ENCODE measurements around the gene ATP1A2.

Gene ATP1A2

GRCh38 chr1:160115545-160116282, at the start of gene ATP1A2:
TSS of gene ATP1A2 (plus strand) at chr1:160115759. CDS start at chr1:160115862, 103 bp downstream.
- DNase-seq (ENCODE audit: low spot score) = no peak

- no peak for DNase-seq (ENCODE audit: low spot score)
Observed at GRCh38 chr1:160066829-160067745, 48.5 kb upstream of the ATP1A2 start.

GRCh38 chr1:160068225-160068624, 47.3 kb upstream of the ATP1A2 start:
- DNase-seq (ENCODE audit: low spot score) = no peak

GRCh38 chr1:160069460-160070231, 45.9 kb upstream of the ATP1A2 start, which contains the start of gene KCNJ10:
TSS of gene KCNJ10 (minus strand) at chr1:160070160. CDS start at chr1:160042532, 27,628 bp downstream.
- DNase-seq (ENCODE audit: low spot score) = no peak

GRCh38 chr1:160070243-160071163, 45.1 kb upstream of the ATP1A2 start:
- peak; percentile 43 for DNase-seq (ENCODE audit: low spot score)

DNA sequence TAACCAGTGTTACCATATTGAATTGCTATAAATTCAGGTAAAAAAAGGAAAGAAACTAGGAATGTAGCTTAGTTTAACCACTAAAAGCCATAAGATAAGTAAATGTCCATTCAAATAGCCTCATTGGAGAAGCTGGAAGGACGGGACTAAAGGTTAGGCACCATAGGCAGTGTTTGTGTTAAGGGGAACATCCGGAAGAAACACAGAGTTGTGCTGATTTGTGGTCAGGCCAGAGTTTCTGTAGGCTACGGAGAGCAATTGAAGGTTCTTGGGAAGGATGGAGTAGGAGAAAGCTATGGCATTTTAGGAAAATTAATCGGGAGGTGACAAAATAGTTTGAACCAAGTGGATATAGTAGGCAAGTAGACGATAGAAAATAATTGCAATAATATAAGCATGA, 44.3 kb upstream of the ATP1A2 start:
- DNase-seq (ENCODE audit: low spot score) = no peak

DNA sequence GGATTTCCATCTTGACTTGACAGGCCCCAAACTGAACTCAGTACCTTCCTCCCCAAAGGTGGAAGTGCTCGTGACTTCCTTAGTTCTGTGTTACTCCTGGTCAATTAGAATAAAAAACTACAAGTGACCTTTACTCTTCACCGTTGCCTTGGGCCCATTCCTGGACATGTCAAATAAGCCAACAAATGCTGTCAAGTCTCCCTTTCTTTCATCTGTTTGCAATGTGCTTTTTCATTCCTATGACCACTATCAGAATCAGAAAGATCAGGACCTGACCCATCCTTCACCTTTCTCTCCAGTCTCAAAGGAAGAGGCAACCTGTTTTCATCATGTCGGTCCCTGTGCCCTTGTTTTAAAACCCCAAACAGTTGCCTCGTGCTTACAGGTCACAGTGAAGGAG, 40.7 kb upstream of the ATP1A2 start:
- DNase-seq (ENCODE audit: low spot score) = no peak

- no peak for DNase-seq (ENCODE audit: low spot score)
Observed at GRCh38 chr1:160075836-160076235, 39.7 kb upstream of the ATP1A2 start.

- no peak for DNase-seq (ENCODE audit: low spot score)
Observed at GRCh38 chr1:160076295-160076694, 39.3 kb upstream of the ATP1A2 start.

DNA sequence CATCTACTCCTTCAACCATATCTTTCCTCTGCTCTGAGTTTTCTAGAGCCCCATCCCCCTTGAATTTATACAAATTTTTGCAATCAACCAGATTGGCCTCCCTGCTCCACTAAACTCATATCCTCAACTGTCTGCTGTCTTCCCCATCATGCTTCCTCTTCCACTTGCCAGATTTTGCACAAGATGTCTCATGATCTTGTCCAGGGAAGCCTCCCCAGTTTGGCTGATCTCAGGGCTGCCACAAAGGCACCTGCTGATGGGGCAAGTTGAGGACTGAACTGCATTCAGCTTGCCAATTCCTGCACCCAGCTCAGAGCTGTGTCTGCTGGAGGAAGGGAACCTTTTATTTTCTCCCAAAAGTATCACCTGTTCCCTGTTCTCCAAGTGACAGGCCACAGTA, 38.1 kb upstream of the ATP1A2 start:
- DNase-seq (ENCODE audit: low spot score) = no peak

DNA sequence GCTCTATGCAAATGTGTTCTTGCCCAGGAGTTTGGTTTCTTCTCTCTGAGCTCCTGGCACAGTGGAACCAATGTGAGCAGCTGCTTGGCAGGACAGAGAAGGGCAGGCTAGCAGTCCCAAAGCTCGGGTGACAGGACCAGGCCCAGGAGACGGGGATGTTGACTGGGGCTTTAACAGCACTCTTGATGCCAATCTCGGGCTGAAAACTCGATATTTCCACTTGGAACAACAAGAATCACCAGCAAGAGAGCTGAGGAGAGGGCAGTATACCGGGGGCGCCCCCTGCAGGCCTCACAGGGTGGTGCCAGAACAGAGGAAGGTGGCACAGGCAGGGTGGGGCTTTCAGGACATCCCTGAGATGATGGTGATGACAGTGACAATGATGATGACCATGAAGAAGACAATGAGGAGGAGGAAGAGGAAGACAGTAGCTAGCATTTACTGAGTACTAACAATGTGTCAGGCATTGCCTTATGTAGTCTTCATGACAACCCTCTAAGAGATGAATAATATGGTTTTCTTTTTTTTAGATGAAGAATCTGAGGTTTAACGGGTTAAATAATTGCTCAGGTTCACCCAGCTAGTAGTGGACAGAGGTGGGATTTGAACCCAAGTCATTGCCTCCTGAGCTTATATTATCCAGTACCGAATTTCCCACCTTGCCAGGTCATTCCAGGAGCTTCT, 36.9 kb upstream of the ATP1A2 start:
- peak; percentile 73 for DNase-seq (ENCODE audit: low spot score)

DNA sequence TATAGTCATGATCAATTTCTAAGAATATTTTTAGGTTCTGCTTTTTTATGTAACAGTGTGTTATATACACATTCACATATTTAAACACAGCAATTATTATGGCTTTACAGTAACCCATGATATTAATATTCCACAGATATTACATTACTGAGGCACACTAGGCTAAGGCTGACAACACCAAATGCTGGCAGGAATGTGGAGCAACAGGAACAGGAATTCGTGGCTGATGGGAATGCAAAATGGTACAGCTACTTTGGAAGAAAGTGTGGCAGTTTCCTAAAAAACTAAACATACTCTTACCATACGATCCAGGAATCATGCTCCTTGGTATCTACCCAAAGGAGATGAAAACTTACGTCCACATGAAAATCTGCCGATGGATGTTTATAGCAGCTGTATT, 36.1 kb upstream of the ATP1A2 start:
- no peak for DNase-seq (ENCODE audit: low spot score)

DNA sequence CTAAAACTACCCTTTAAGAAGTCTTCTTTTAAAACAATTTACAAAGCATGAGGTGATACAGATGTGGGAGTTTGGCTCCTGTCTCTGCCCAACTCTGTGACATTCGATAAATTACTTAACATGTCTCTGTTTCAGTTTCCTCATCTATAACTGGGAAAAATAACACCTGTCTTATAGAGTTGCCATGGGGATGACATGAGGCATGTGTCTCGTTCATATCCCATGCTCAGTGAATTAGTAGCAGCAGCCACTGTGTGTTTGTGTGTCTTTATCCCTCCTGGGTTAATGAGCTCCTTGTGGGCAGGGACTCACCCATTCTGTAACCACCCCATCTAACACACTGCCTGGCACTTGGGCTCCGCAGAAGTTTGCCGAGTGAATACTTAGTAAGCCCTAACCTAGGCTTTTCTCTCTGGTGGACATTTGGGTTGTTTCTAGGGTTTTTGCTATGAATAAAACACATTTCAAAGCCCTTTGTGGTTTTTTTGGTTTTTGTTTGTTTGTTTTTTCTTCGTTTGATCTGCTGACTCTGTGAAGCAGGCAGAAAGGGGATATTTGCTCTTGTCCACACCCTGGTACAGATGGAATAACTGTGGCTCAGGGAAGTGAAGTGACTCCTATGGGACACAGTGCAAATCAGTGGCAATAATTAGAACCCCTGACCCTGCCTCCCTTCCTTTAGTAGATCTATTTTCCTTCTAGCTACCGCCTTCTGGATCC, 35.0 kb upstream of the ATP1A2 start:
- no peak for DNase-seq (ENCODE audit: low spot score)

GRCh38 chr1:160081261-160081936, 34.2 kb upstream of the ATP1A2 start, which contains the start of gene KCNJ9:
TSS of gene KCNJ9 (plus strand) at chr1:160081538. CDS start at chr1:160084031, 2,493 bp downstream.
- no peak for DNase-seq (ENCODE audit: low spot score)

- no peak for DNase-seq (ENCODE audit: low spot score)
Observed at GRCh38 chr1:160082487-160082886, 33.1 kb upstream of the ATP1A2 start.

DNA sequence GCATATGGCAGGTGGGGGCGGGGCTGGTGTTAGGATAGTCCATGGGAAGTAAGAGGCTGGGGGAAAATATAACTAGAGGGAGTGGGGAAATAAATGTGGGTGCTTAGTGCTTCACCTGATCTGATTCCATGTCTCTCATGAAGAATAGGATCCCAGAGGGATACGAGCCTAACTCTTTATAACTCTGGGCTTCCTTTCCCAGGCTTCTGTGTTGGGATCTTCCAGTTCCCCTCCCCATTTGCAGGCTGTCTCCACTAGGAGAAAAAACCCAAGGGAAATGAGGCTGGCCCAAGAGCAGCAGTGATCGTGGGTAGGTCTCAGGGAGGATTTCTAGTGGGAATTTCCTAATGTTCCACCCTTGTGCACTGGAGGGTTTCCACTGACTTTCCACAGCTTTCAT, 32.6 kb upstream of the ATP1A2 start:
- DNase-seq (ENCODE audit: low spot score) = no peak

DNA sequence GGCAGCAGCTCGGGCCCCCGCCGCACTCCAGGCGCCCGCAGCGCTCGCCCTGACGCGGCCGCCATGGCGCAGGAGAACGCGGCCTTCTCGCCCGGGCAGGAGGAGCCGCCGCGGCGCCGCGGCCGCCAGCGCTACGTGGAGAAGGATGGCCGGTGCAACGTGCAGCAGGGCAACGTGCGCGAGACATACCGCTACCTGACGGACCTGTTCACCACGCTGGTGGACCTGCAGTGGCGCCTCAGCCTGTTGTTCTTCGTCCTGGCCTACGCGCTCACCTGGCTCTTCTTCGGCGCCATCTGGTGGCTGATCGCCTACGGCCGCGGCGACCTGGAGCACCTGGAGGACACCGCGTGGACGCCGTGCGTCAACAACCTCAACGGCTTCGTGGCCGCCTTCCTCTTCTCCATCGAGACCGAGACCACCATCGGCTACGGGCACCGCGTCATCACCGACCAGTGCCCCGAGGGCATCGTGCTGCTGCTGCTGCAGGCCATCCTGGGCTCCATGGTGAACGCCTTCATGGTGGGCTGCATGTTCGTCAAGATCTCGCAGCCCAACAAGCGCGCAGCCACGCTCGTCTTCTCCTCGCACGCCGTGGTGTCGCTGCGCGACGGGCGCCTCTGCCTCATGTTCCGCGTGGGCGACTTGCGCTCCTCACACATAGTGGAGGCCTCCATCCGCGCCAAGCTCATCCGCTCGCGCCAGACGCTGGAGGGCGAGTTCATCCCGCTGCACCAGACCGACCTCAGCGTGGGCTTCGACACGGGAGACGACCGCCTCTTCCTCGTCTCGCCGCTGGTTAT, 31.4 kb upstream of the ATP1A2 start:
- DNase-seq (ENCODE audit: low spot score) = peak; percentile 80

GRCh38 chr1:160084771-160085321, 30.7 kb upstream of the ATP1A2 start:
- DNase-seq (ENCODE audit: low spot score) = no peak

Measured in HuH-7.5 (cell line).